Hepatocyte (in vitro differentiated cells): ENCODE results near the gene PPP1R14D. TPM values are rescaled to one million over a fixed set of nuclear protein-coding genes. Genes with fewer than 3 reads are reported as not detected.

ENCODE experiments used
- DNase-seq: peaks from one replicate; pipeline ENCODE4 v3.0.0-alpha.2; 2016; ENCODE audit warnings: low spot score
- H2AFZ ChIP-seq: fragments of 200-600 bp; sonication (generic); 2 replicates; pipeline ENCODE4 v1.6.0; 2016; ENCODE audit warnings: antibody characterized with exemption, mild to moderate bottlenecking
- H3K27ac ChIP-seq: fragments of 200-600 bp; sonication (generic); 2 replicates; pipeline ENCODE4 v1.5.1; 2016; ENCODE audit warnings: mild to moderate bottlenecking
- H3K27me3 ChIP-seq: fragments of 200-600 bp; sonication (generic); 2 replicates; pipeline ENCODE4 v1.6.1; 2016
- H3K36me3 ChIP-seq: fragments of 200-600 bp; sonication (generic); replicated peaks from 2 replicates; pipeline ENCODE4 v1.5.1; 2016; ENCODE audit warnings: low read depth; ENCODE audit not compliant: insufficient read depth
- H3K4me1 ChIP-seq: fragments of 200-600 bp; sonication (generic); 2 replicates; pipeline ENCODE4 v1.5.1; 2016; ENCODE audit warnings: mild to moderate bottlenecking, moderate library complexity; ENCODE audit not compliant: insufficient read depth
- H3K4me2 ChIP-seq: fragments of 200-600 bp; sonication (generic); 2 replicates; pipeline ENCODE4 v1.6.0; 2016
- H3K4me3 ChIP-seq: fragments of 200-600 bp; sonication (generic); 2 replicates; pipeline ENCODE4 v1.5.1; 2016; ENCODE audit warnings: mild to moderate bottlenecking
- H3K79me2 ChIP-seq: fragments of 200-600 bp; sonication (generic); 2 replicates; pipeline ENCODE4 v1.6.0; 2017; ENCODE audit warnings: mild to moderate bottlenecking
- H3K9me2 ChIP-seq: fragments of 200-600 bp; sonication (generic); replicated peaks from 2 replicates; pipeline ENCODE4 v1.6.0; 2017; ENCODE audit warnings: mild to moderate bottlenecking; ENCODE audit not compliant: insufficient read depth
- H3K9me3 ChIP-seq: fragments of 200-600 bp; sonication (generic); 2 replicates; pipeline ENCODE4 v1.5.1; 2016; ENCODE audit warnings: low read depth, mild to moderate bottlenecking
- H4K20me1 ChIP-seq: fragments of 200-600 bp; sonication (generic); 2 replicates; pipeline ENCODE4 v1.6.0; 2016; ENCODE audit warnings: mild to moderate bottlenecking; ENCODE audit not compliant: insufficient read depth, poor library complexity, severe bottlenecking
- CTCF ChIP-seq: fragments of 200-600 bp; sonication (generic); IDR thresholded peaks from 2 replicates; pipeline ENCODE4 v1.5.1; 2016; ENCODE audit warnings: antibody characterized with exemption, mild to moderate bottlenecking; ENCODE audit not compliant: poor library complexity
- EZH2 ChIP-seq: fragments of 200-600 bp; sonication (generic); IDR thresholded peaks from 2 replicates; pipeline ENCODE4 v1.6.1; 2016; ENCODE audit warnings: antibody characterized with exemption, mild to moderate bottlenecking, borderline replicate concordance
- EZH2phosphoT487 ChIP-seq: fragments of 200-600 bp; sonication (generic); IDR thresholded peaks from one replicate; pipeline ENCODE4 v1.6.1; 2018; ENCODE audit warnings: antibody characterized with exemption, mild to moderate bottlenecking, low read depth, moderate library complexity; ENCODE audit not compliant: unreplicated experiment, severe bottlenecking
- WGBS: methylation state at CpG from one replicate; pipeline ENCODE4 v1.1.6; 2016; ENCODE audit warnings: low lambda C conversion rate; ENCODE audit errors: missing lambda C conversion rate; 5-methylcytosine and 5-hydroxymethylcytosine counted together
- polyA plus RNA-seq: library from polyadenylated mRNA; unstranded; fragments of >200 nt; fragmentation: Nextera tagmentation; extraction: Ambion mirVana; gene quantifications from 2 replicates; pipeline ENCODE4 v1.2.1, GENCODE V29; 2016
- total RNA-seq: library from RNA; depleted of rRNA; stranded (reverse); fragments of >200 nt; gene quantifications from 2 replicates; pipeline ENCODE4 v1.2.3, GENCODE V29; 2014

Gene PPP1R14D
- total and polyA plus RNA-seq, 2 experiments from 2014 or later = 0.47 TPM; not detected in 1

- Histone ChIP-seq H3K9me2 (no peaks in the 10 kb centered on the region), H3K27me3 (no peaks in the 10 kb centered on the region), H2AFZ (peak overlapping the region; percentile 86), H3K27ac (peak overlapping the region; percentile 92), H3K4me2 (peak overlapping the region; percentile 81), H3K4me3 (peak overlapping the region; percentile 71), H3K36me3 (no peaks in the 10 kb centered on the region), H3K79me2 (peaks cover 51% of the 10 kb centered on the region), H3K4me1 (peaks cover 5% of the 10 kb centered on the region), H4K20me1 (no peaks in the 10 kb centered on the region), H3K9me3 (no peaks in the 10 kb centered on the region)
- WGBS = 9% methylated on average over 2 of the region's 2 CpGs
- TF ChIP-seq EZH2phosphoT487 (no peak), CTCF (no peak)
- DNase-seq = no peak
These were observed 21.9 kb downstream of the PPP1R14D start for GRCh38 chr15:40806672-40807027.

- H3K27me3 ChIP-seq = no peaks in the 10 kb centered on the region
- WGBS = 100% methylated on average over 1 of the region's 1 CpG
- no peak overlapping the region for H3K4me2 ChIP-seq
- no peak overlapping the region for H2AFZ ChIP-seq
- no peaks in the 10 kb centered on the region for H4K20me1 ChIP-seq
- H3K27ac ChIP-seq = no peak overlapping the region
- no peaks in the 10 kb centered on the region for H3K9me3 ChIP-seq
- H3K79me2 ChIP-seq = peaks cover 59% of the 10 kb centered on the region
- H3K9me2 ChIP-seq = no peaks in the 10 kb centered on the region
- peaks cover 5% of the 10 kb centered on the region for H3K4me1 ChIP-seq
- H3K36me3 ChIP-seq = no peaks in the 10 kb centered on the region
- TF ChIP-seq CTCF (no peak), EZH2 (no peak), EZH2phosphoT487 (no peak)
- H3K4me3 ChIP-seq = no peak overlapping the region
- no peak for DNase-seq
These were observed 24.8 kb downstream of the PPP1R14D start for GRCh38 chr15:40803688-40804087.

DNA sequence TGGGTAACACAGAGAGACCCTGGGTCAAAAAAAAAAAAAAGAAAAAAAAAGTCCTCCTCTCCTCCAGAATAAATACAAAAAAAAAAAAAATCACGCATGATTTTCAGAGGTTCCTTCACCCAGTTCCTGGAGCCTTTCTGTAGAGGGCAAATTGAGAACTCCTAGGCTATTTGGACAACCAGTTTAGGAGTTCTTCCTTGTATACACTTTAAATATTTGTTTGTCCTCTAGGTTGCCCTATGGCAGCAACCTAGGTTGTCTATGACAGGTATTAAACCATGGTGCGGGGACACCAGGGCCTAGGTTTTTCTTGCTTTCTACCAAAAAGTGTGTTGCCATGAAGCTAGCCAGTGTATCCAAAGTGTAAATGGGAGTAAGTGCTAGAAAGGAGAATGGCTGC lies 25.4 kb downstream of the PPP1R14D start:
- no peak for TF ChIP-seq CTCF
- TF ChIP-seq EZH2 = no peak
- TF ChIP-seq EZH2phosphoT487 = no peak
- Histone ChIP-seq H4K20me1 (no peaks in the 10 kb centered on the region), H3K27ac (no peak overlapping the region), H2AFZ (no peak overlapping the region), H3K9me2 (no peaks in the 10 kb centered on the region), H3K36me3 (no peaks in the 10 kb centered on the region), H3K4me2 (no peak overlapping the region), H3K9me3 (no peaks in the 10 kb centered on the region), H3K79me2 (peaks cover 57% of the 10 kb centered on the region), H3K27me3 (no peaks in the 10 kb centered on the region), H3K4me1 (peaks cover 5% of the 10 kb centered on the region), H3K4me3 (no peak overlapping the region)
- DNase-seq = no peak
- WGBS = 94% methylated on average over 2 of the region's 2 CpGs

GRCh38 chr15:40799523-40799922 lies 29.0 kb downstream of the PPP1R14D start:
- no peaks in the 10 kb centered on the region for H4K20me1 ChIP-seq
- WGBS = 98% methylated on average over 3 of the region's 3 CpGs
- H3K4me1 ChIP-seq = no peaks in the 10 kb centered on the region
- H3K27ac ChIP-seq = no peak overlapping the region
- H2AFZ ChIP-seq = no peak overlapping the region
- no peaks in the 10 kb centered on the region for H3K27me3 ChIP-seq
- H3K9me3 ChIP-seq = no peaks in the 10 kb centered on the region
- TF ChIP-seq CTCF (no peak), EZH2 (no peak), EZH2phosphoT487 (no peak)
- no peak for DNase-seq
- no peaks in the 10 kb centered on the region for H3K36me3 ChIP-seq
- no peaks in the 10 kb centered on the region for H3K9me2 ChIP-seq
- no peak overlapping the region for H3K4me3 ChIP-seq
- H3K79me2 ChIP-seq = peaks cover 59% of the 10 kb centered on the region
- no peak overlapping the region for H3K4me2 ChIP-seq
